Natural killer cell (primary cell): ENCODE results near the gene DUSP15. TPM values are rescaled to one million over a fixed set of nuclear protein-coding genes. Genes with fewer than 3 reads are reported as not detected.

ENCODE experiments used
- ATAC-seq, 3 donors: fragments of 150-1000 bp in 2 of 3; fragments of 200-7000 bp in 1 of 3; cut with Tn5 transposase; 1 replicate in 1 of 3; 2 replicates in 2 of 3; pipeline ENCODE4 v1.10.0; 2021; ENCODE audit warnings: mild to moderate bottlenecking in 2 of 3, moderate library complexity in 2 of 3
- DNase-seq, 2 donors: peaks; one replicate each; pipeline versions ENCODE4 v3.0.0 to v3.0.0-alpha.2; 2013 to 2021; ENCODE audit warnings: mixed read lengths in 1 of 2
- H3K27ac ChIP-seq: one replicate; pipeline ENCODE4 v1.5.1; 2013; ENCODE audit warnings: mild to moderate bottlenecking, low read length
- H3K27me3 ChIP-seq: one replicate; pipeline ENCODE4 v1.6.1; 2013; ENCODE audit warnings: low read length; ENCODE audit not compliant: control insufficient read depth, insufficient read depth
- H3K36me3 ChIP-seq: one replicate; pipeline ENCODE4 v1.6.1; 2013; ENCODE audit warnings: low read length; ENCODE audit not compliant: control insufficient read depth, insufficient read depth
- H3K4me1 ChIP-seq: one replicate; pipeline ENCODE4 v1.6.1; 2013; ENCODE audit warnings: low read length; ENCODE audit not compliant: control insufficient read depth, insufficient read depth
- H3K4me3 ChIP-seq: one replicate; pipeline ENCODE4 v1.5.1; 2013; ENCODE audit warnings: low read length
- H3K9me3 ChIP-seq: one replicate; pipeline ENCODE4 v1.6.1; 2013; ENCODE audit warnings: low read length; ENCODE audit not compliant: control insufficient read depth, insufficient read depth
- H3K27ac Mint-ChIP-seq, 2 donors: one replicate each; pipeline ENCODE4 v1.8.0; 2022; ENCODE audit warnings: mild to moderate bottlenecking in 2 of 2, mixed read lengths in 2 of 2, moderate library complexity in 1 of 2
- H3K27me3 Mint-ChIP-seq, 2 donors: one replicate each; pipeline ENCODE4 v1.8.0; 2022; ENCODE audit warnings: low read depth in 2 of 2, mixed read lengths in 2 of 2
- H3K36me3 Mint-ChIP-seq: one replicate; pipeline ENCODE4 v1.8.0; 2022; ENCODE audit warnings: mixed read lengths
- H3K4me1 Mint-ChIP-seq, 2 donors: one replicate each; pipeline ENCODE4 v1.8.0; 2022; ENCODE audit warnings: mixed read lengths in 2 of 2
- H3K4me3 Mint-ChIP-seq: one replicate; pipeline ENCODE4 v1.8.0; 2022; ENCODE audit warnings: mild to moderate bottlenecking, moderate library complexity, mixed read lengths
- H3K9me3 Mint-ChIP-seq, 2 donors: one replicate each; pipeline ENCODE4 v1.8.0; 2022; ENCODE audit warnings: mixed read lengths in 2 of 2
- CTCF ChIP-seq: fragments of 200-600 bp; IDR thresholded peaks from one replicate; pipeline ENCODE4 v1.8.0; 2022; ENCODE audit warnings: antibody characterized with exemption
- WGBS: methylation state at CpG from one replicate; pipeline ENCODE4 v1.1.7; 2013; ENCODE audit warnings: missing lambda C conversion rate; ENCODE audit not compliant: insufficient coverage; 5-methylcytosine and 5-hydroxymethylcytosine counted together
- intact Hi-C: fragments of 100-400 bp; cut with micrococcal nuclease; formaldehyde crosslinking; loops from one replicate; pipeline ENCODE4 v1.14.2; 2022
- total RNA-seq, 4 donors: library from RNA; stranded (reverse); fragments of 120-200 nt in 1 of 4; gene quantifications; one replicate each; pipeline versions ENCODE4 v1.2.3 to v1.2.4, GENCODE V29; 2013 to 2022

DUSP15 gene
- total RNA-seq, 3 donors from 2014 or later (not counting 1 experiment from before 2014, with no cell fraction given) = not detected

- Histone ChIP-seq H3K4me3 (no peak overlapping the region), H3K9me3 (no peaks in the 10 kb centered on the region), H3K36me3 (no peaks in the 10 kb centered on the region), H3K27ac (no peak overlapping the region), H3K27me3 (no peaks in the 10 kb centered on the region), H3K4me1 (peaks cover 7% of the 10 kb centered on the region)
- TF ChIP-seq CTCF = no peak
- no peaks in the 10 kb centered on the region for H3K9me3 Mint-ChIP-seq
- H3K4me1 Mint-ChIP-seq = peaks cover 0 to 6% of the 10 kb centered on the region in 2 donors
- intact Hi-C loops = loop anchor here (2.0 to 5.0 kb wide), 2 partner anchors 131 to 831 kb away; partner anchors contain the start of gene PDRG1
- ATAC-seq (no peak), DNase-seq (no peak)
- no peak overlapping the region for H3K27ac Mint-ChIP-seq
- H3K4me3 Mint-ChIP-seq = no peak overlapping the region
- WGBS = 44% methylated on average over 4 of the region's 5 CpGs
- H3K36me3 Mint-ChIP-seq = no peaks in the 10 kb centered on the region
- peaks cover 0 to 4% of the 10 kb centered on the region in 2 donors for H3K27me3 Mint-ChIP-seq
Measured at GRCh38 chr20:31821427-31821826, 48.9 kb downstream of the DUSP15 start.

- peaks cover 0 to 4% of the 10 kb centered on the region in 2 donors for H3K27me3 Mint-ChIP-seq
- ATAC-seq = no peak
- WGBS = 84% methylated on average over 6 of the region's 6 CpGs
Measured at GRCh38 chr20:31820228-31820627, 50.1 kb downstream of the DUSP15 start.

DNA sequence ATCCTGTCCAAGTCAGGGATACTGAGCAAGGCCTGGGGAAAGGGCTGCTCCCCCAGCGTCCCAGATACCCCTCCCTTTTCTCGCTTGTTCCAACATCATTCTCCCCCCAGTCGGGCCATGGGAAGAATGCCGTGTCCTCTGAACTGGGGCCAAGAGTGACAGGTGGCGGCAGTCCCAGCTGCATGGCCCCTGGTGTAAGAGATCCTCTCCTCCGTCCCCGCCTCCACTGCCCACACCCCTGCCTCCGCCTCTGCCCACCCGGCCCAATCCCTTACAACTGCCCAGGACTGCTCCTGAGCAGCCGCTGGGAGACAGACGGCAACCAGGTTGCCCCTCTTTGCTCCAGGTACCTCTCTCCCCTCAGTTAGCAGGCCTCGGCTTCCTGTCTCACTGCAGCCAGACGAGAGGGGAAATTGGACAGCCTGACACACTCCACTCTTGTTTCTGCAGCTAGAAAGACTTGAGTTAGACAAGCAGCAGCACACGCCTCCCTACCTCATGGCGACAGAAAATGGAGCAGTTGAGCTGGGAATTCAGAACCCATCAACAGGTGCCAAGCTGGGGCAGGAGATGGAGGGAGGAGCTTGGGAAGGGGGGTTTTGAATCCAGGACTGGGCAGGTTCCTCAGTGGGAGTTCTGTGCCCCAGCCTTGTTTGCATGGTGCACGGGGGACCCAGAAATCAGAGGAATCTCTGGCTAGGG, 51.1 kb downstream of the DUSP15 start, which contains the start of gene MYLK2:
Gene MYLK2 (plus strand): TSS at position 274 of the 702 bp plus-strand sequence. CDS start 225 bp downstream, at position 499.
- intact Hi-C loops = no loop called here
- Histone ChIP-seq H3K4me1 (peaks cover 7% of the 10 kb centered on the region), H3K27me3 (no peaks in the 10 kb centered on the region), H3K36me3 (no peaks in the 10 kb centered on the region), H3K9me3 (no peaks in the 10 kb centered on the region), H3K4me3 (no peak within 1 kb of the TSS), H3K27ac (no peak within 1 kb of the TSS)
- TF ChIP-seq CTCF = no peak
- Mint-ChIP-seq H3K36me3 (no peaks in the 10 kb centered on the region), H3K4me3 (no peak within 1 kb of the TSS), H3K27me3 (peaks cover 0 to 4% of the 10 kb centered on the region in 2 donors), H3K27ac (no peak within 1 kb of the TSS), H3K4me1 (peaks cover 0 to 6% of the 10 kb centered on the region in 2 donors), H3K9me3 (no peaks in the 10 kb centered on the region)
- ATAC-seq = no peak
- DNase-seq = no peak
- 93% methylated on average over 16 of the region's 16 CpGs for WGBS

More at GRCh38 chr20:31820228-31820627, 50.1 kb downstream of the DUSP15 start:
- Mint-ChIP-seq H3K4me3 (no peak overlapping the region), H3K27ac (no peak overlapping the region), H3K36me3 (no peaks in the 10 kb centered on the region), H3K9me3 (no peaks in the 10 kb centered on the region), H3K4me1 (peaks cover 0 to 6% of the 10 kb centered on the region in 2 donors)
- no peaks in the 10 kb centered on the region for H3K27me3 ChIP-seq
- intact Hi-C loops = loop anchor here (2.0 to 5.0 kb wide), 2 partner anchors 133 to 832 kb away; partner anchors contain the start of gene PDRG1
- TF ChIP-seq CTCF = no peak
- H3K4me3 ChIP-seq = no peak overlapping the region
- DNase-seq = no peak
- H3K4me1 ChIP-seq = peaks cover 7% of the 10 kb centered on the region
- no peaks in the 10 kb centered on the region for H3K36me3 ChIP-seq
- H3K9me3 ChIP-seq = no peaks in the 10 kb centered on the region
- H3K27ac ChIP-seq = no peak overlapping the region
